K562 (cell line): ENCODE measurements around the gene PRR30. TPM values are rescaled to one million over a fixed set of nuclear protein-coding genes. Genes with fewer than 3 reads are reported as not detected.

Experiments
- ATAC-seq: fragments of 200-7000 bp; cut with Tn5 transposase; 3 replicates; pipeline ENCODE4 v1.9.1; 2020; ENCODE audit warnings: moderate library complexity
- BruUV-seq: library from RNA; stranded (reverse); fragments of 400-500 nt; replicated peaks from 2 replicates; lab custom pipeline; 2021; lab: Mats Ljungman, UMichigan
- CTCF ChIA-PET: fragments of 300-600 bp; formaldehyde crosslinking; extraction: SDS; loops from one replicate; lab custom pipeline; 2021; ENCODE audit warnings: low intra/inter-chr PET ratio; lab: Yijun Ruan, JAX
- POLR2A ChIA-PET: fragments of 300-600, 350-650 bp; sonication (Branson Sonifier 250); formaldehyde crosslinking; extraction: SDS; loops from one replicate; lab custom pipeline; 2021; ENCODE audit warnings: antibody characterized with exemption, inconsistent platforms; lab: Yijun Ruan, JAX
- DNase-seq, 4 experiments: peaks; one replicate each; pipeline versions ENCODE4 v3.0.0 to v3.0.0-alpha.2; 2011 to 2018; ENCODE audit warnings: low spot score in 3 of 4, mixed read lengths in 3 of 4; ENCODE audit errors: extremely low read depth in 1 of 4
- FAIRE-seq: peaks from 2 replicates; lab custom pipeline; 2011; peaks lifted over from hg19 to GRCh38; lab: Jason Lieb, UNC
- H2AFZ ChIP-seq: 2 replicates; pipeline ENCODE4 v1.6.0; 2011; ENCODE audit warnings: low read depth, low read length, control low read depth, inconsistent platforms
- H3K27ac ChIP-seq: fragments of 200-600 bp; 3 replicates; pipeline ENCODE4 v1.8.0; 2011; ENCODE audit warnings: low read depth, mild to moderate bottlenecking, control low read depth, inconsistent platforms, low read length, moderate library complexity, mixed read lengths; ENCODE audit errors: extremely low read depth
- H3K27me3 ChIP-seq, 2 experiments: fragments of 300-600 bp in 1 of 2; 2 replicates in 1 of 2; 3 replicates in 1 of 2; pipeline versions ENCODE4 v1.6.0 to v1.8.0; 2011; ENCODE audit warnings: inconsistent platforms in 2 of 2, low read length in 2 of 2, mild to moderate bottlenecking in 1 of 2, mixed read lengths in 1 of 2, moderate library complexity in 1 of 2; ENCODE audit not compliant: control insufficient read depth in 2 of 2, insufficient read depth in 2 of 2
- H3K36me3 ChIP-seq: fragments of 300-600 bp; 3 replicates; pipeline ENCODE4 v1.8.0; 2011; ENCODE audit warnings: mild to moderate bottlenecking, low read length, inconsistent platforms; ENCODE audit not compliant: control insufficient read depth, insufficient read depth
- H3K4me1 ChIP-seq, 2 experiments: fragments of 200-600 bp in 1 of 2; replicated peaks in 1 of 2; 2 replicates in 1 of 2; 3 replicates in 1 of 2; pipeline versions ENCODE4 v1.5.1 to v1.8.0; 2011; ENCODE audit warnings: inconsistent platforms in 2 of 2, low read length in 2 of 2, mild to moderate bottlenecking in 1 of 2, mixed read lengths in 1 of 2, moderate library complexity in 1 of 2; ENCODE audit not compliant: control insufficient read depth in 2 of 2, insufficient read depth in 2 of 2
- H3K4me2 ChIP-seq: 2 replicates; pipeline ENCODE4 v1.6.1; 2011; ENCODE audit warnings: low read length, control low read depth, inconsistent platforms, mixed read lengths; ENCODE audit not compliant: insufficient read depth
- H3K4me3 ChIP-seq: fragments of 200-600 bp; sonication (generic), shearing (Covaris generic); 2 replicates; pipeline ENCODE4 v1.5.1; 2016; ENCODE audit warnings: control low read depth, inconsistent platforms
- H3K79me2 ChIP-seq: fragments of 200-600 bp; 3 replicates; pipeline ENCODE4 v1.8.0; 2011; ENCODE audit warnings: low read length, inconsistent platforms; ENCODE audit not compliant: control insufficient read depth, insufficient read depth
- H3K9ac ChIP-seq, 2 experiments: 2 replicates each; pipeline versions ENCODE4 v1.6.0 to v1.6.1; 2011; ENCODE audit warnings: low read depth in 2 of 2, low read length in 2 of 2, control low read depth in 1 of 2, inconsistent platforms in 1 of 2, mild to moderate bottlenecking in 1 of 2, mixed read lengths in 1 of 2; ENCODE audit not compliant: insufficient read depth in 1 of 2
- H3K9me1 ChIP-seq: one replicate; pipeline ENCODE4 v1.6.0; 2011; ENCODE audit warnings: inconsistent platforms, mild to moderate bottlenecking, low read length, moderate library complexity; ENCODE audit not compliant: control insufficient read depth, insufficient read depth
- H3K9me3 ChIP-seq: replicated peaks from 2 replicates; pipeline ENCODE4 v1.5.1; 2011; ENCODE audit warnings: low read depth, low read length, inconsistent platforms; ENCODE audit not compliant: control insufficient read depth, insufficient read depth
- H4K20me1 ChIP-seq: replicated peaks from 2 replicates; pipeline ENCODE4 v1.6.1; 2011; ENCODE audit warnings: low read length, inconsistent platforms, mixed read lengths; ENCODE audit not compliant: control insufficient read depth, insufficient read depth
- CHCHD3 ChIP-seq: fragments of 250-450 bp; sonication (Bioruptor Pico); IDR thresholded peaks from 2 replicates; pipeline ENCODE4 v2.1.2; 2022; ENCODE audit warnings: mild to moderate bottlenecking
- MAFG ChIP-seq: fragments of 450-650 bp; conservative IDR thresholded peaks from 2 replicates; pipeline ENCODE4 v1.6.1; 2016; ENCODE audit warnings: missing genetic modification characterization, missing compliant biosample characterization
- NRF1 ChIP-seq, 2 experiments: fragments of 450-650 bp; IDR thresholded peaks in 1 of 2; conservative IDR thresholded peaks in 1 of 2; 2 replicates each; pipeline ENCODE4 v1.6.1; 2014; ENCODE audit warnings: mild to moderate bottlenecking in 2 of 2
- RB1 ChIP-seq: fragments of 450-650 bp; IDR thresholded peaks from 2 replicates; pipeline ENCODE4 v1.6.1; 2017; ENCODE audit warnings: low read depth, mild to moderate bottlenecking
- SMAD3 ChIP-seq: fragments of 450-650 bp; formaldehyde crosslinking; conservative IDR thresholded peaks from 2 replicates; pipeline ENCODE4 v1.4.0; 2020; ENCODE audit warnings: mild to moderate bottlenecking
- ZNF551 ChIP-seq: fragments of 250-450 bp; sonication (Bioruptor Pico); IDR thresholded peaks from 2 replicates; pipeline ENCODE4 v1.5.0; 2021; ENCODE audit warnings: mild to moderate bottlenecking, moderate library complexity
- ZNF696 ChIP-seq: fragments of 250-450 bp; sonication (Bioruptor Pico); conservative IDR thresholded peaks from 2 replicates; pipeline ENCODE4 v1.4.0; 2020; ENCODE audit warnings: mild to moderate bottlenecking, moderate library complexity
- WGBS: fragments of 100-300 bp; shearing (Covaris generic); methylation state at CpG from one replicate; pipeline ENCODE4 v1.1.6; 2016; ENCODE audit warnings: low coverage, mixed read lengths; ENCODE audit not compliant: insufficient coverage; ENCODE audit errors: missing lambda C conversion rate; 5-methylcytosine and 5-hydroxymethylcytosine counted together
- in situ Hi-C: fragments of 300-500 bp; cut with MboI; formaldehyde crosslinking; loops from 4 replicates; pipeline ENCODE4 v1.15.0; 2018; ENCODE audit warnings: inconsistent platforms, mixed read lengths
- intact Hi-C: fragments of 100-400 bp; cut with micrococcal nuclease; formaldehyde crosslinking; loops from 2 replicates; pipeline ENCODE4 v1.14.2; 2022
- polyA plus RNA-seq, 8 experiments: library from polyadenylated mRNA; depleted of rRNA in 4 of 8; stranded (reverse) in 5 of 8; unstranded in 3 of 8; fragments of >200 nt; fragmentation: Nextera tagmentation in 2 of 8; fragmentation: Illumina TruSeq in 1 of 8; extraction: Ambion mirVana in 2 of 8; extraction: Trizol in 1 of 8; gene quantifications; 2 replicates each; pipeline versions ENCODE4 v1.2.1 to v1.2.3, GENCODE V29; 2011 to 2014; ENCODE audit warnings: inconsistent platforms in 1 of 8, missing spikeins in 1 of 8
- total RNA-seq, 7 experiments: library from RNA; depleted of rRNA in 6 of 7; stranded (reverse); fragments of >200 nt in 6 of 7; fragmentation: Illumina TruSeq in 2 of 7; extraction: Trizol in 2 of 7; gene quantifications; 2 replicates each; pipeline versions ENCODE4 v1.2.1 to v1.2.3, GENCODE V29; 2011 to 2021; ENCODE audit warnings: low replicate concordance in 1 of 7
- TF ChIP-seq, protein P1 (sequence below): fragments of 450-650 bp; formaldehyde crosslinking; conservative IDR thresholded peaks from 2 replicates; pipeline ENCODE4 v1.4.0; 2022; ENCODE audit warnings: mild to moderate bottlenecking, missing genetic modification characterization
- TF ChIP-seq, protein P2 (sequence below): fragments of 450-650 bp; IDR thresholded peaks from 2 replicates; pipeline ENCODE4 v1.6.1; 2016; ENCODE audit warnings: low read depth
- TF ChIP-seq, protein P3 (sequence below), 2 experiments: fragments of 250-450 bp in 1 of 2; fragments of 450-650 bp in 1 of 2; sonication (Bioruptor Pico) in 1 of 2; IDR thresholded peaks; 2 replicates each; pipeline versions ENCODE4 v1.6.1 to v1.8.0; 2016 to 2021; ENCODE audit warnings: mild to moderate bottlenecking in 2 of 2, moderate library complexity in 2 of 2, missing compliant biosample characterization in 1 of 2, missing genetic modification characterization in 1 of 2

The PRR30 gene
- total and polyA plus RNA-seq, 9 of the 15 experiments (the other 6 are each of a cell fraction or from before 2014, with no cell fraction given), result not detected

DNA sequence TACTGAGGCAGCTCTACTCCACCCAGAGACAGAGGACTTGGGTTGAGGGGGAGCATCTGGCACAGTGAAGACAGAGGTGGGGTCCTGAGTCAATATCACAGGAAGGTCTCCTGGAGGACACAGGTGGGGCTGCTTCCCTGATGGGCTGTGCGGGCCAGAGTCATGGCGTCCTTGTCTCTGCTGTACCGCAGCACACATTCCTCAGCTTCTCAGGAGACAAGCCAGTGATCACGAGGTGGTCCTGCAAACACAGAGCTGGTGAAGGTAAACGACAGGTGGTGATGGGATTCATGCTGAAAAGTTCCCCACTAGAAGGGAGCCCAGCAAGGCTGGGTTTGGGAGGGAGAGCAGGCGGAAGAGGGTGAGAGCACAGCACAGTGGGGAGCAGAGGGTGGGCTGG is 19.3 kb upstream of the PRR30 start:
- H3K4me1 ChIP-seq, result peaks cover 0 to 13% of the 10 kb centered on the region in 2 experiments; a peak in 3 of 5 replicates
- H3K36me3 ChIP-seq, result no peaks in the 10 kb centered on the region
- no peaks in the 10 kb centered on the region for H3K9me1 ChIP-seq
- 51% methylated on average over 6 of the region's 6 CpGs for WGBS
- no peak overlapping the region for H3K27ac ChIP-seq
- H4K20me1 ChIP-seq, result no peaks in the 10 kb centered on the region
- TF ChIP-seq SMAD3 (no peak), RB1 (no peak), ZNF696 (CRISPR knock-in tag) (no peak), MAFG (tag) (no peak), NRF1 (conservative IDR thresholded peaks at IDR 0.05 in 1 of 2, IDR thresholded peaks at IDR 0.05 in 1 of 2) (no peak), ZNF551 (CRISPR knock-in tag) (no peak), CHCHD3 (no peak)
- TF ChIP-seq, protein P1, sequence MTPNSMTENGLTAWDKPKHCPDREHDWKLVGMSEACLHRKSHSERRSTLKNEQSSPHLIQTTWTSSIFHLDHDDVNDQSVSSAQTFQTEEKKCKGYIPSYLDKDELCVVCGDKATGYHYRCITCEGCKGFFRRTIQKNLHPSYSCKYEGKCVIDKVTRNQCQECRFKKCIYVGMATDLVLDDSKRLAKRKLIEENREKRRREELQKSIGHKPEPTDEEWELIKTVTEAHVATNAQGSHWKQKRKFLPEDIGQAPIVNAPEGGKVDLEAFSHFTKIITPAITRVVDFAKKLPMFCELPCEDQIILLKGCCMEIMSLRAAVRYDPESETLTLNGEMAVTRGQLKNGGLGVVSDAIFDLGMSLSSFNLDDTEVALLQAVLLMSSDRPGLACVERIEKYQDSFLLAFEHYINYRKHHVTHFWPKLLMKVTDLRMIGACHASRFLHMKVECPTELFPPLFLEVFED (CRISPR knock-in tag), result no peak
- TF ChIP-seq, protein P2, sequence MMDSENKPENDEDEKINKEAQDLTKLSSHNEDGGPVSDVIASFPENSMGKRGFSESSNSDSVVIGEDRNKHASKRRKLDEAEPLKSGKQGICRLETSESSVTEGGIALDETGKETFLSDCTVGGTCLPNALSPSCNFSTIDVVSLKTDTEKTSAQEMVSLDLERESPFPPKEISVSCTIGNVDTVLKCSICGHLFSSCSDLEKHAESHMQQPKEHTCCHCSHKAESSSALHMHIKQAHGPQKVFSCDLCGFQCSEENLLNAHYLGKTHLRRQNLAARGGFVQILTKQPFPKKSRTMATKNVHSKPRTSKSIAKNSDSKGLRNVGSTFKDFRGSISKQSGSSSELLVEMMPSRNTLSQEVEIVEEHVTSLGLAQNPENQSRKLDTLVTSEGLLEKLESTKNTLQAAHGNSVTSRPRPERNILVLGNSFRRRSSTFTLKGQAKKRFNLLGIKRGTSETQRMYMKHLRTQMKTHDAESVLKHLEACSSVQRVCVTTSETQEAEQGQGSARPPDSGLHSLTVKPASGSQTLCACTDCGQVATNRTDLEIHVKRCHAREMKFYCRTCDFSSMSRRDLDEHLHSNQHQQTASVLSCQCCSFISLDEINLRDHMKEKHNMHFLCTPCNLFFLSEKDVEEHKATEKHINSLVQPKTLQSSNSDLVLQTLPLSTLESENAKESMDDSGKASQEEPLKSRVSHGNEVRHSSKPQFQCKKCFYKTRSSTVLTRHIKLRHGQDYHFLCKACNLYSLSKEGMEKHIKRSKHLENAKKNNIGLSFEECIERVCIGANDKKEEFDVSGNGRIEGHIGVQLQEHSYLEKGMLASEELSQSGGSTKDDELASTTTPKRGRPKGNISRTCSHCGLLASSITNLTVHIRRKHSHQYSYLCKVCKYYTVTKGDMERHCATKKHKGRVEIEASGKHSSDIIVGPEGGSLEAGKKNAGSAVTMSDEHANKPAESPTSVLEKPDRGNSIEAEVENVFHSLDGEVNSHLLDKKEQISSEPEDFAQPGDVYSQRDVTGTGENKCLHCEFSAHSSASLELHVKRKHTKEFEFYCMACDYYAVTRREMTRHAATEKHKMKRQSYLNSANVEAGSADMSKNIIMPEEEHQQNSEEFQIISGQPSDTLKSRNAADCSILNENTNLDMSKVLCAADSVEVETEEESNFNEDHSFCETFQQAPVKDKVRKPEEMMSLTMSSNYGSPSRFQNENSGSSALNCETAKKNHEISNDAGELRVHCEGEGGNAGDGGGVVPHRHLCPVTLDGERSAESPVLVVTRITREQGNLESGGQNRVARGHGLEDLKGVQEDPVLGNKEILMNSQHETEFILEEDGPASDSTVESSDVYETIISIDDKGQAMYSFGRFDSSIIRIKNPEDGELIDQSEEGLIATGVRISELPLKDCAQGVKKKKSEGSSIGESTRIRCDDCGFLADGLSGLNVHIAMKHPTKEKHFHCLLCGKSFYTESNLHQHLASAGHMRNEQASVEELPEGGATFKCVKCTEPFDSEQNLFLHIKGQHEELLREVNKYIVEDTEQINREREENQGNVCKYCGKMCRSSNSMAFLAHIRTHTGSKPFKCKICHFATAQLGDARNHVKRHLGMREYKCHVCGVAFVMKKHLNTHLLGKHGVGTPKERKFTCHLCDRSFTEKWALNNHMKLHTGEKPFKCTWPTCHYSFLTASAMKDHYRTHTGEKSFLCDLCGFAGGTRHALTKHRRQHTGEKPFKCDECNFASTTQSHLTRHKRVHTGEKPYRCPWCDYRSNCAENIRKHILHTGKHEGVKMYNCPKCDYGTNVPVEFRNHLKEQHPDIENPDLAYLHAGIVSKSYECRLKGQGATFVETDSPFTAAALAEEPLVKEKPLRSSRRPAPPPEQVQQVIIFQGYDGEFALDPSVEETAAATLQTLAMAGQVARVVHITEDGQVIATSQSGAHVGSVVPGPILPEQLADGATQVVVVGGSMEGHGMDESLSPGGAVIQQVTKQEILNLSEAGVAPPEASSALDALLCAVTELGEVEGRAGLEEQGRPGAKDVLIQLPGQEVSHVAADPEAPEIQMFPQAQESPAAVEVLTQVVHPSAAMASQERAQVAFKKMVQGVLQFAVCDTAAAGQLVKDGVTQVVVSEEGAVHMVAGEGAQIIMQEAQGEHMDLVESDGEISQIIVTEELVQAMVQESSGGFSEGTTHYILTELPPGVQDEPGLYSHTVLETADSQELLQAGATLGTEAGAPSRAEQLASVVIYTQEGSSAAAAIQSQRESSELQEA, result no peak
- TF ChIP-seq, protein P3, sequence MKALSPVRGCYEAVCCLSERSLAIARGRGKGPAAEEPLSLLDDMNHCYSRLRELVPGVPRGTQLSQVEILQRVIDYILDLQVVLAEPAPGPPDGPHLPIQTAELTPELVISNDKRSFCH (CRISPR knock-in tag; IDR thresholded peaks at IDR 0.05), result no peak
- TF ChIP-seq, protein P3 (tag; IDR thresholded peaks at IDR 0.05), result no peak
- no peak overlapping the region for H3K4me2 ChIP-seq
- peak overlapping the region in 1 of 2 experiments; percentile 57; a peak in 2 of 4 replicates for H3K9ac ChIP-seq
- H3K9me3 ChIP-seq, result no peaks in the 10 kb centered on the region
- H3K27me3 ChIP-seq, result no peaks in the 10 kb centered on the region
- ATAC-seq (0 out of 3 replicates have a peak, but pooled peaks have one; percentile 12), DNase-seq (no peak), FAIRE-seq (no peak)
- in situ Hi-C loops, result no loop called here
- no peaks in the 10 kb centered on the region for H3K79me2 ChIP-seq
- CTCF ChIA-PET, result no interaction called here
- POLR2A ChIA-PET, result interaction anchor here (1.0 to 1.6 kb wide), 2 partner anchors 18 to 120 kb away, joined by 4 to 5 read pairs; no protein-coding TSS in a partner anchor
- BruUV-seq, result no TSS peak
- H2AFZ ChIP-seq, result peak overlapping the region; percentile 19; the same call in 1 of the 2 replicates
- intact Hi-C loops, result no loop called here
- H3K4me3 ChIP-seq, result no peak overlapping the region
